Upper lobe of left lung (tissue), 6 donors: Measurements from ENCODE around the gene OR6B1. TPM values are rescaled to one million over a fixed set of nuclear protein-coding genes. Genes with fewer than 3 reads are reported as not detected.

Experiments
- ATAC-seq, 2 donors: fragments of 200-7000 bp; cut with Tn5 transposase; one replicate each; pipeline ENCODE4 v1.9.1; 2022; ENCODE audit warnings: mild to moderate bottlenecking in 2 of 2, moderate library complexity in 2 of 2; ENCODE audit not compliant: low FRiP score in 2 of 2
- DNase-seq, 2 donors: peaks; one replicate each; pipeline ENCODE4 v3.0.0-alpha.2; 2019 to 2020
- H3K27ac ChIP-seq, 4 donors: fragments of 200-600 bp; sonication (generic); one replicate each; pipeline ENCODE4 v1.5.1; 2016 to 2019
- H3K27me3 ChIP-seq, 4 donors: fragments of 200-600 bp; sonication (generic); one replicate each; pipeline ENCODE4 v1.5.1; 2017 to 2019
- H3K36me3 ChIP-seq, 4 donors: fragments of 200-600 bp; sonication (generic); one replicate each; pipeline ENCODE4 v1.5.1; 2016 to 2019
- H3K4me1 ChIP-seq, 4 donors: fragments of 200-600 bp; sonication (generic); one replicate each; pipeline ENCODE4 v1.5.1; 2018 to 2019
- H3K4me3 ChIP-seq, 4 donors: fragments of 200-600 bp; sonication (generic); one replicate each; pipeline ENCODE4 v1.5.1; 2017 to 2019; ENCODE audit warnings: mild to moderate bottlenecking in 2 of 4, moderate library complexity in 1 of 4
- H3K9me3 ChIP-seq, 4 donors: fragments of 200-600 bp; sonication (generic); one replicate each; pipeline ENCODE4 v1.5.1; 2018 to 2019
- CTCF ChIP-seq, 6 experiments: fragments of 450-650 bp in 4 of 6; fragments of 200-600 bp in 2 of 6; sonication (generic) in 2 of 6; IDR thresholded peaks; one replicate each; pipeline ENCODE4 v1.5.1; 2016 to 2019; ENCODE audit warnings: antibody characterized with exemption in 6 of 6
- EP300 ChIP-seq, 4 donors: sonication (generic); formaldehyde crosslinking; IDR thresholded peaks; one replicate each; pipeline ENCODE4 v1.5.1; 2017; ENCODE audit warnings: antibody characterized with exemption in 4 of 4, control low read depth in 2 of 4
- POLR2A ChIP-seq, 4 donors: fragments of 450-650 bp; IDR thresholded peaks; one replicate each; pipeline ENCODE4 v1.5.1; 2016 to 2017; ENCODE audit warnings: antibody characterized with exemption in 4 of 4, mild to moderate bottlenecking in 2 of 4
- POLR2AphosphoS5 ChIP-seq, 2 donors: sonication (generic); formaldehyde crosslinking; IDR thresholded peaks; one replicate each; pipeline ENCODE4 v1.5.1; 2017; ENCODE audit warnings: antibody characterized with exemption in 2 of 2
- WGBS, 2 donors: methylation state at CpG; one replicate each; pipeline ENCODE4 v1.1.5; 2017 to 2018; 5-methylcytosine and 5-hydroxymethylcytosine counted together
- total RNA-seq, 6 donors: library from RNA; depleted of rRNA in 4 of 6; stranded (reverse); fragments of >200 nt in 4 of 6; gene quantifications; one replicate each; pipeline versions ENCODE4 v1.1.0 to v1.2.1, GENCODE V29; 2016 to 2021
- donor health status: DM: no; HTN: no; CAD: no; lungs with moderate emphysema.
- donor health status: DM: no; HTN: yes; CAD: no; lungs with severe emphysema.

The OR6B1 gene
- not detected for total RNA-seq

- TF ChIP-seq POLR2A (IDR thresholded peaks at IDR 0.05) (no peak), EP300 (IDR thresholded peaks at IDR 0.05) (no peak), CTCF (IDR thresholded peaks at IDR 0.05) (no peak), POLR2AphosphoS5 (IDR thresholded peaks at IDR 0.05) (no peak)
- Histone ChIP-seq H3K4me1 (no peaks in the 10 kb centered on the region), H3K9me3 (no peaks in the 10 kb centered on the region), H3K27me3 (no peaks in the 10 kb centered on the region), H3K36me3 (no peaks in the 10 kb centered on the region), H3K4me3 (no peak within 1 kb of the TSS), H3K27ac (no peak within 1 kb of the TSS)
- DNase-seq: no peak
- 82 to 83% methylated on average over 4 of the region's 4 CpGs for WGBS, 2 donors
- no peak for ATAC-seq
These were observed at the start of gene OR6B1 for GRCh38 chr7:144000020-144000419. OR6B1 (plus strand) TSS chr7:144000320; CDS start chr7:144003997, 3,677 bp downstream.

GRCh38 chr7:143953421-143953820 is 46.7 kb upstream of the OR6B1 start:
- Histone ChIP-seq H3K4me3 (no peak overlapping the region), H3K27me3 (no peaks in the 10 kb centered on the region), H3K4me1 (no peaks in the 10 kb centered on the region), H3K27ac (no peak overlapping the region), H3K36me3 (no peaks in the 10 kb centered on the region), H3K9me3 (no peaks in the 10 kb centered on the region)
- 76 to 77% methylated on average over 3 of the region's 3 CpGs for WGBS, 2 donors
- no peak for DNase-seq
- no peak for ATAC-seq
- no peak for TF ChIP-seq POLR2AphosphoS5 (IDR thresholded peaks at IDR 0.05)
- no peak for TF ChIP-seq EP300 (IDR thresholded peaks at IDR 0.05)
- no peak for TF ChIP-seq POLR2A (IDR thresholded peaks at IDR 0.05)
- TF ChIP-seq CTCF (IDR thresholded peaks at IDR 0.05): no peak

GRCh38 chr7:143954135-143954534 is 46.0 kb upstream of the OR6B1 start:
- Histone ChIP-seq H3K27ac (no peak overlapping the region), H3K4me1 (no peaks in the 10 kb centered on the region), H3K36me3 (no peaks in the 10 kb centered on the region), H3K9me3 (no peaks in the 10 kb centered on the region), H3K4me3 (no peak overlapping the region), H3K27me3 (no peaks in the 10 kb centered on the region)
- DNase-seq (no peak), ATAC-seq (no peak)
- TF ChIP-seq POLR2A (IDR thresholded peaks at IDR 0.05) (no peak), CTCF (IDR thresholded peaks at IDR 0.05) (no peak), POLR2AphosphoS5 (IDR thresholded peaks at IDR 0.05) (no peak), EP300 (IDR thresholded peaks at IDR 0.05) (no peak)
- WGBS, 2 donors: 74 to 77% methylated on average over 2 of the region's 2 CpGs

GRCh38 chr7:143954544-143954943 is 45.6 kb upstream of the OR6B1 start, which contains the start of gene OR2F1:
OR2F1 (plus strand) TSS chr7:143954844; CDS start chr7:143959971, 5,127 bp downstream.
- H3K27me3 ChIP-seq: no peaks in the 10 kb centered on the region
- H3K4me3 ChIP-seq: no peak within 1 kb of the TSS
- no peak within 1 kb of the TSS for H3K27ac ChIP-seq
- no peak for DNase-seq
- no peak for ATAC-seq
- no peaks in the 10 kb centered on the region for H3K36me3 ChIP-seq
- no peaks in the 10 kb centered on the region for H3K4me1 ChIP-seq
- TF ChIP-seq EP300 (IDR thresholded peaks at IDR 0.05): no peak
- no peak for TF ChIP-seq POLR2AphosphoS5 (IDR thresholded peaks at IDR 0.05)
- TF ChIP-seq POLR2A (IDR thresholded peaks at IDR 0.05): no peak
- TF ChIP-seq CTCF (IDR thresholded peaks at IDR 0.05): no peak
- whole genome bisulfite sequencing, 2 donors: 75 to 85% methylated on average over 3 of the region's 3 CpGs
- H3K9me3 ChIP-seq: no peaks in the 10 kb centered on the region

- ATAC-seq (no peak), DNase-seq (no peak)
- Histone ChIP-seq H3K27me3 (no peaks in the 10 kb centered on the region), H3K4me3 (no peak overlapping the region), H3K27ac (no peak overlapping the region), H3K4me1 (no peaks in the 10 kb centered on the region), H3K36me3 (no peaks in the 10 kb centered on the region), H3K9me3 (no peaks in the 10 kb centered on the region)
- TF ChIP-seq POLR2AphosphoS5 (IDR thresholded peaks at IDR 0.05) (no peak), POLR2A (IDR thresholded peaks at IDR 0.05) (no peak), CTCF (IDR thresholded peaks at IDR 0.05) (no peak), EP300 (IDR thresholded peaks at IDR 0.05) (no peak)
- WGBS, 2 donors: 60 to 66% methylated on average over 3 of the region's 3 CpGs
These were observed 41.3 kb upstream of the OR6B1 start for GRCh38 chr7:143958781-143959180.
